ENCODE data around the gene B4GAT1.

GRCh38 chr11:66312549-66313320 lies 34.7 kb downstream of the B4GAT1 start:
- TF ChIP-seq CTCF (IDR thresholded peaks at IDR 0.05) = no peak
- no peak for TF ChIP-seq POLR2A (IDR thresholded peaks at IDR 0.05)
